ENCODE measurements around the gene ZC3H18.

DNA sequence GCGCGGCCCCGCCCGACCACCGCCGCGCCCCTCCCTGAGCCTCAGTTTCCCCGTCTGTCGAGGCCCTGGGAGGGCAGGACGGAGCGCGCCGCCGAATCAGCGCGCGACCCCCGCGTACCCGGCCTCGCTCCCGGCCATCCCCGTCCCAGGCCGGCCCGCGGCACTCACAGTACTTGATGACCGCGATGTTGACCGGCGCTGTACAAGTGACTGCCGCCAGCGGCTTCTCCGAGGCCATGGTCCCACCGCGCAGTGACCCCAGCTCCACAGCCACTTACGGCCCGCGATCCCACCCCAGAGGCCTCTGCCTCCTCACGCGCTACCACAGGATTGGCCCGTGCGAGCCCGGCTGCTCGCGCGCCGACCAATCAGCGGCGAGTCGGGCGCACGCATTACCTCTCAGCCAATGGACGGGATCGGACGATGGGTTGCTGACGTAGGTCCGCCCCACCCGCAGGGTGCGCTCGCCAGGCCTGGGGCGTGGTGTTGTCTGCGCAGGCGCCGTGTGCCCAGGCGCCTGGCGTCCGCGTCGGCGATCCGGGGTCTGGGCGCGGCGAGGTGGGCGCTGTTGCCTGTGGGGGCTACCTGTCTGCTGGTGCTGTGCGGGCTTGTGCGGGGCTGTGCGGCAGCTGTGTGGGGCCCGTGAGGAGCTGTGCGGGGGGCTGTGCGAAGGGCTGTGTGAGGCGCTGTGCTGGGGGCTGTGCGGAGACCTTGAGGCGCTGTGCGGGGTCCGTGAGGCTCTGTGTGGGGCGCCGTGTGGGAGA is 92.8 kb downstream of the ZC3H18 start, which contains the start of gene MVD:
- peak; percentile 90 for TF ChIP-seq POLR2A (IDR thresholded peaks at IDR 0.05)
- TF ChIP-seq, protein P1, sequence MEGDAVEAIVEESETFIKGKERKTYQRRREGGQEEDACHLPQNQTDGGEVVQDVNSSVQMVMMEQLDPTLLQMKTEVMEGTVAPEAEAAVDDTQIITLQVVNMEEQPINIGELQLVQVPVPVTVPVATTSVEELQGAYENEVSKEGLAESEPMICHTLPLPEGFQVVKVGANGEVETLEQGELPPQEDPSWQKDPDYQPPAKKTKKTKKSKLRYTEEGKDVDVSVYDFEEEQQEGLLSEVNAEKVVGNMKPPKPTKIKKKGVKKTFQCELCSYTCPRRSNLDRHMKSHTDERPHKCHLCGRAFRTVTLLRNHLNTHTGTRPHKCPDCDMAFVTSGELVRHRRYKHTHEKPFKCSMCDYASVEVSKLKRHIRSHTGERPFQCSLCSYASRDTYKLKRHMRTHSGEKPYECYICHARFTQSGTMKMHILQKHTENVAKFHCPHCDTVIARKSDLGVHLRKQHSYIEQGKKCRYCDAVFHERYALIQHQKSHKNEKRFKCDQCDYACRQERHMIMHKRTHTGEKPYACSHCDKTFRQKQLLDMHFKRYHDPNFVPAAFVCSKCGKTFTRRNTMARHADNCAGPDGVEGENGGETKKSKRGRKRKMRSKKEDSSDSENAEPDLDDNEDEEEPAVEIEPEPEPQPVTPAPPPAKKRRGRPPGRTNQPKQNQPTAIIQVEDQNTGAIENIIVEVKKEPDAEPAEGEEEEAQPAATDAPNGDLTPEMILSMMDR (IDR thresholded peaks at IDR 0.05): peak in 1 of 4 donors; percentile 11

All from right lobe of liver (tissue), 4 donors.